8988T (cell line): Measurements from ENCODE around the gene MICU1.
A peak's percentile ranks its signal among the peaks of the same experiment; 100 is the strongest.
"Not testable (repeated sequence)": the region's sequence is repeated elsewhere in the genome, so short reads cannot be mapped to it uniquely, and the experiment has no call there.

Source experiments
- DNase-seq: peaks from one replicate; pipeline ENCODE4 v3.0.0; 2011

MICU1 gene

DNA sequence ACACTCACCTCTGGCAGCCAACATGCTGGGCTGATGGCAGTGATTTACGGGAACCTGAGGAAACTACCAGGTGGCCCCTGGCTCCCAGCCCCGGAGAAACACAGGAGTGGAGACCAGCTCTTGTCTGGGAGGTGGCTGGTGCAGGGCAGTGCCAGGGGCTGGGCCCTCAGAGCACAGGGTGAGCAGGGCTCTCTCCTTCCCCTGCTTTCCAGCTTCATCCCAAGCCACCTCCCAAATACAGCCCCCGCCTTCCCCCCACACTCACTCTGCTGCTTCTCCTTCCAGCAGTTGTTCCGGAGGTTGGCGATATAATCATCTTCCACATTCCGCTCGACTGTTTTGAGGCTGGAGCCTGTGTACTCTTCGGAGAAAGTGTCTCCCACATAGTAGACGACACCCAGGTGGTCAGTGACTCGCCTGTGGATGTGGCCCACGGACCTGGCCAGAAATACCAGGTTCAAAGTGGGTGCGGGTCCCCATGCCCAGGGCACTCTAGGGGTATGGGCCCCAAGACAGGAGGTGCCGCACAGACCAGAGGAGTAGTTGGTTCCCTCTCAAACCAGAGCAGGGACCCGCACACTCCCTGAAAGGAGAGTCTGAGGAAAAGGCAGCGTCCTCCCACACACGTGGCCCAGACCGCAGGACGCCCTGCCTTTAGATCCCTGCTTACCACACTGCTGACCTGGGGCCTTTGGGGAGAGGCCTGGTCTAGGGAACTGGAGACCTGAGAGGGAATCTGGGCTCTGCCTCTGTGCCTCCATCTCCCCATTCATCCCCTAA, 289.4 kb downstream of the MICU1 start:
- DNase-seq: no peak

DNA sequence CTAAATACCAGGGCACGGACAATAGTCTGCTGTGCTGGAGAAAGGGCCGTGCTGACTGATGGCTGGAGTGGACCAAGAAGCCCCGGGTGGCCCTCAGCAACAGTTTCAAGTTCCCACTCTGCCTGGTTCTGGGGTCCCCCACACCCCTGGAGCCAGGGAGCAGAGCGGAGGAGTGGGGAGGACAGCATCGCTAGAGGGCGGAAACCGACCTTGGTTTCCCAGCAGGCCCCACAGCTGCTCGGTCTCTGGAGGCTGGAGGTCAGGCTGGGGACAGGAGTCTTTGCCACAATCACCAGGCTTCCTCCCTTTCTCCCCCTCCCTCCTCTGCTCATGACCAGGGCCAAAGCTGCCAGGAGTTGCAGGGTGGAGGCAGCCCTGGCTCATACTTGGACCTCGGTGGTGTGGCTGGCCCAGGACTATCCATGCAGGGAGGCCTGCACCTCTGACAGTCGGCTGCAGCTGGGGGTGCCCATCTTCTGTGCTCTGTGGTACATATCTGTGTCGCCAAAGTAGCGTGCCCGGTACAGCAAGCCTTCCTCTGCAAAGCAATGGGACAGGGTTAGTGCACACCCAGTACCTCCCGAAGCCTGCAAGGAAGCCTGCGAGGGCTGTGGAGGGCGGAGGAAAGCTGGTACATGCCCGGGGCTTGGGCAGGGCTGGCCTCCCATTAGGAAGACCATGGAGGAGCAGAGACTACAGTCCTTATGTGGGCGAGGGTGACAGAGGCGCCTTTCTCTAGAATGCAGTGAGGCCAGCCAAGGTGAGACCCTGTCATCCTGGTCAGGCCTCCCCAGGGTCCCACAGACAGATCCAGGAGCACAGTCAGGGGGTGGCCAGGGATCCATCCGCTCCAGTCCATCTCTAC, 290.3 kb downstream of the MICU1 start:
- DNase-seq: no peak

DNA sequence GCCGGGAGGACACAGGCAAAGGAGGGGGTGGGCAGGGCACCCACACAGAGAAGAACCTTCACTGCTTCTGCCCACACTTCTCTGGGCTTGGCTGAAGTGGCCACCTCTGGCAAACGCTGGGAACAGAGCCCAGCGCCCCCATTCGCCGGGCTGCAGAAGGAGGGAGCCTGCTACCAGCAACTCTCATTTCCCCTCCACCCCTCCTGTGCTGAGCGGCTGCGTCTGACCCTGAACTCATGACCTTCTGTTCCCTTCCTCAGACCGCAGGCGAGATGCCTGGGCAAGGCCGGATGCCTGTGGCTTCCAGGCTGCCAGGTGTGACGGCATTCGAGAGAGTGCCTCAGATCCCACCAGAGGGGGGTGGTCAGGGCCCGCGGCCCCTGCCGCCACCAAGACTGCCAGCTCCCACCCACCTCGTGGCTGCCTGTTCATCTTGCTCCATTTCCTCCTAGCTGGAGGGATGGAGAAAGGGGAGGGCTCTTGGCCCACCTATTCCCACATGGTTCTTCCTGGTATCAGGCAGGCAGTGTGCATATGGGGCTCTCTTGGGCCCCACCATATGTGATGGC, 291.0 kb downstream of the MICU1 start:
- DNase-seq: no peak

DNA sequence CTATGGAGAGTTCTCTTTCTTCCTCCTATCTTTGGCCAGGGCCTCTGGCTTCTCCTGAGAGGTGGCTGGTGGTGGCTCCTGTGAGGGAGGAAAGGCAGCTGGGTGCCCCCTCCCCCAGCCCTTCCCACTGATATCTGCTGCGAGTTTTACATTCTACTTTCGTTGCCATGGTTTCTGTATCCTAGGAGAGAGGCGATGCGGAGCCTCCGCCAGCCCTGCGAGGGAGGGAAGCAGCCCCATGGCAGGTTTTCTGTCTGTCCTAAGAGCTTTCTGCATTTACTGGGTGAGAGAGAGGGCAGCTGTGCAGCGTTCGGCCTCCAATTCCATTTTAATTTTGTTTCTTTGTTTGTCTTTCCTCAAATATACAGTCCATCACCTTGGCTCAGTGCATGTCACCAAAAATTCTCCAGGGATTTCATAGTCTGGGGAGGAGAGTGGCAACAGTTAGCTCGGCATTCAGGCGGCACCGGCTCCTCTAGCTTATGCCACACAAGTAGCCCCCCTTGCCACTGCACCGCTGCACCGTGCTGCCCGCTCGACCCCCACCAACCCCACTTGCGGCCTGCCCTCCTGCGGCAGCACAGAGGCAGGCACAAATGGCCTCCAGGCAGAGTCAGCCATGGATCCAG, 291.6 kb downstream of the MICU1 start:
- no peak for DNase-seq

- no peak for DNase-seq
Measured at GRCh38 chr10:72333112-72334015, 292.5 kb downstream of the MICU1 start.

DNA sequence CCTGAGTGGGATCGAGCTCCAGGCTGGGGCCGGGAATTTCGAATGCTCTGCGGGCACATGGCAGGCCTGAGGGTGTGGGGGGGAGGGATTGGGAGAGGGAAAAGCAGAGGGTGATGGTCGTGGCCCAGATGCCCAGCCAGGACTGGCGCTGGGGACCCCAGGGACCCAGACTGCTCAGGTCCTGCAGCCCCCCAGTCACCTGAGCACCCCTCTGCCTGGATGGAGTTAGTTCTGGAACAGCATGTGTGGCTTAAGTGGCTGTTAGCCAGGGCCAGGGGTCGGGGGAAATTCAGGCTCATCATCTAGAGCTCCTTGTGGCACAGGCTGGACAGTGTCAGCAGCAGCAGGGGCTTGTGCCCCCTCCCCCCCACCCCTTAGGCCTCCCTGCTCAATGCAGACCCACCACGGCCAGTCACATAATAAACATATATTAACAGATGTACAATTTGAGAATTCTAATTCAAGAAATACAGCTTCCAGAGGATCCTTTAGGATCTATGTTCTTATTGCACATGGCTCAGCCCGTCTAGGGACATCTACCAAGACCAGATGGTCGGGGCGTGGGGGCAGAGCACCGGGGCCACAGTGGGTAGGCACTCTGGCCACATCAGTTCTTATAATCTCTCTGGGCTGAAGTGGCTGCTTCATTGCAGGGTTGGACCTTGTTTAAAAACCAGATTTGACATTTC, 293.3 kb downstream of the MICU1 start:
- DNase-seq: no peak

DNA sequence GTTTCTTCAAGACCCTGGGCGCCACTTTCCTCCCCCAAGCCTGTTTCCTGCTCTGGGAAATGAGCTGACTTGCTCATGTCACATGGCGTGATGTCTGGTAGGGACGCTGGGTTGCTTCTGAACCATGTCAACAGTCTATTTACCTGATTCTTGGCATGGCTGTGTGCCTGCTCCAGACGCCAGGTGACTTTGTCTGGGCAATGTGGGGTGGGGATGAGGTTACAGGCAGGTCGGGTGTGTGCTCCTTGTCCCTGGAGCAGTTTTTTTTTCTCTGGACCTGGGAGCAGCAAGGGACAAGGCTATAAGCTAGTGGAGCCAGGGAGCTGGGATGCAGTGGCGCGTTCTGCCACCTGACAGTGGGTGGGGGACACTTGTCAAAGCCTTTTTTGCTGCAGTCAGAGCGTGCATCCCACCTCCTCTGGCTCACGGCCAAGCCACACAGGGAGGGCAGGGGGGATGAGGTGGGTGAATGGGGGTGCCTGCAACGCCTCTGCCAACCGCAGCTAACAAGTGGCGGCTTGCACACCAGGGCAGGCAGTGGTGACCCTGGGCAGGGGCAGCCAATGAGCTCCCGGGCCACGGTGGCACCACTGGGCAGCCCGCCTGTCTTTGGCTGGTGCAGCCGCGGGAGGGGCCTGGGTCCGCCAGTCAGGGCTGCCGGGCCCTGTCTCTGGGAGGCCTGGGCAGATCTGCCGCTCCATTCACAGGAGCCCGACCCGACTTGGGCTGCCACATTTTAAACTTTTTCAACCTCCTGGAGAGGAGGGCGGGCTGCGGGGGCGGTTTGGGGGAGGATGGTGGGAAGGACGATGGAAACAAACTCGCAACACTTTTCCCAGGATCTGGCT, 294.1 kb downstream of the MICU1 start:
- peak; percentile 75 for DNase-seq

- DNase-seq: no peak
Measured at GRCh38 chr10:72330069-72330426, 295.8 kb downstream of the MICU1 start.

- no peak for DNase-seq
Measured at GRCh38 chr10:72329290-72330068, 296.4 kb downstream of the MICU1 start.

DNA sequence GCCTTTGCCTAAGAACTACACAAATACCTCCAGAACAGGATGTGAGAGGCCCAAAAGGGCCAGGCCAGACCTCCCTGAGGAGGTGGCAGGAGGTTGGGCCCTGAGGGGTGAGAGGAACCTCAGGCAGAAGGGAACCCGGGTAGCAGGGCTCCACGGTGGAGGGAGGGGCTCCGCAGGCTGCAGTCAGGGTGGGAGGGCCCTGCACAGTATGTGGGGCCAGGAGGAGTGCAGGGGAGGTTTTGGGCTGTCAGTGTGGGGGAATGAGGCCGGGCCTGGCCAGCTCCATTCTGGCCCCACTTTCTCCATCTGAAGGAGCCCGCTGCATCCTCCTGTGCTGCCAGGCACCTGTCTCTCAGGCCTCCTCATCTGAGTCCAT, 297.1 kb downstream of the MICU1 start:
- DNase-seq: no peak

DNA sequence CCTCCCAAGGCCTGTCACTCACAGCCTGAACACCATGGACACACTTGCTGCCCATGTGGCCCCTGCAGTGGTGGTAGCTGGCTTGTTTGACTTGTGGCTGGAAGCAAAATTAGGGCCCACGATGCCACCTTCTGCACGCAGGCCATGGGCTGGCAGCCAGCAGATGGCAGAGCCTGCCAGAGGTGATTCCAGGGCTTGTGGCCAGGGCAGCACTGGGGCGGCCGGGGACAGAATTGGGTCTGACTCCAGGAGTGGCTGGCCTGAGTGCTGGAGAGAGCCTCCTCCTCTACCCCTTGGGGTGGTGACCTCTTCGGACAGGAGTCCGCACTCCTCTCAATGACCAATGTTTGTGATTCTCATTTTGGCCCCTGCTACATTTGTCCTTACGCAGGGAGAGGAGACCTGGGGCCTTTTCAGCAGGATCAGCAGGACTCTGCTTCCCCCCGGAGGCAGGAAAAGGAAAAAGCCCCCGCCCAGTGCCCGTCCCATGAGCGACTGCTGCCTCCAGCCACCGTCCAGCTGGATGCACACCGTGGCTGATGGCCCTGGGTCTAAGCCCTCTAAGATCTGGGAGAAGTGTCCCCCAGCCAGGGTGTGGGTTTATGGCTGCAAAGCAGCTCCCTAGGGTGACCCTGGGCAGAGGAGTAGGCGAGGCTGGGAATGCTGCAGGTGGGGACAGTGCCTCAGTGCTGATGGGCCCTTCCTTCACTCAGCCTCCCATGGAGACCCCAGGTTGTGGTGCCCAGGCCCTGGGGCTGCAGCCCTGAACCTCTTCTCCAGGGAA, 297.6 kb downstream of the MICU1 start:
- DNase-seq: peak; percentile 73

- not testable (repeated sequence) for DNase-seq
Measured at GRCh38 chr10:72326665-72327603, 298.9 kb downstream of the MICU1 start.

- DNase-seq: not testable (repeated sequence)
Measured at GRCh38 chr10:72325243-72326175, 300.4 kb downstream of the MICU1 start.

DNA sequence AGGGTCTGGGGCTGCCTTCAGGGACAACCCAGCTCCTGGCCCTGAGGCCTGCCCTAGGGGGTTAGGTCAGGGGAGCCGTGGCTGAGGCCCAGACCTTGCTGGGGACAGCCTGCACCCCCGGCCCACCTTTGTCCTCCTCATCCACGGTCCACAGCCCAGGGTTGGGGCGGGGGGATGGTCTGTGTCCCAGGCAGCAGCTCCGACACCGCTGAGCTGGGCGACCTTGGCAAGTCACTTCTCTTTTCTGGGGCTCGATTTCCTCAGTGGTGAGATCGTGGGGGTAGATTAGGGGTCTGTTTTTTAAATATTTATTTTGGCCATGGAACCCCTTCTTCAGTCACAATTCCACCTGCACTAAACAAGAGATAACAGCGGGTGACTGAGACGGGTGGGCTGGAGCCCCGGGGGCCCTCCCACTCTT, 302.1 kb downstream of the MICU1 start:
- no peak for DNase-seq

GRCh38 chr10:72323108-72323749, 302.6 kb downstream of the MICU1 start:
- DNase-seq: no peak
